Stimulated activated CD4-positive, alpha-beta T cell treated with anti-CD3 and anti-CD28 coated beads, Interleukin-2, amount 100 ng/mL, for 24 hours (primary cell): Measurements from ENCODE around the gene TBC1D25.

Experiments used
- DNase-seq, 2 donors: peaks; one replicate each; pipeline ENCODE4 v3.0.0-alpha.2; 2020

TBC1D25 gene

GRCh38 chrX:48569958-48570357, 30.4 kb downstream of the TBC1D25 start:
- no peak for DNase-seq

GRCh38 chrX:48573690-48574269, 34.3 kb downstream of the TBC1D25 start:
- peak in 1 of 2 donors; percentile 21 for DNase-seq

- DNase-seq = peak; percentile 87 to 88
Observed at GRCh38 chrX:48574270-48575266, 35.1 kb downstream of the TBC1D25 start, which contains the start of gene RBM3. TSS of gene RBM3 (plus strand) at chrX:48574484. CDS start at chrX:48575181, 697 bp downstream.

- no peak for DNase-seq
Observed at GRCh38 chrX:48575642-48576041, 36.1 kb downstream of the TBC1D25 start.

- peak in 1 of 2 donors; percentile 10 for DNase-seq
Observed at GRCh38 chrX:48576108-48576507, 36.6 kb downstream of the TBC1D25 start.

- DNase-seq = no peak
Observed at GRCh38 chrX:48578661-48579128, 39.2 kb downstream of the TBC1D25 start.

- no peak for DNase-seq
Observed at GRCh38 chrX:48579259-48579658, 39.7 kb downstream of the TBC1D25 start.

- no peak for DNase-seq
Observed at GRCh38 chrX:48580662-48581061, 41.1 kb downstream of the TBC1D25 start.

- no peak for DNase-seq
Observed at GRCh38 chrX:48584698-48585097, 45.2 kb downstream of the TBC1D25 start.

GRCh38 chrX:48589482-48590162, 50.1 kb downstream of the TBC1D25 start:
- no peak for DNase-seq

GRCh38 chrX:48590203-48591103, 50.9 kb downstream of the TBC1D25 start:
- DNase-seq = no peak

- no peak for DNase-seq
Observed at GRCh38 chrX:48591255-48591791, 51.8 kb downstream of the TBC1D25 start.

- no peak for DNase-seq
Observed at GRCh38 chrX:48592971-48593370, 53.5 kb downstream of the TBC1D25 start.

GRCh38 chrX:48595929-48596328, 56.4 kb downstream of the TBC1D25 start:
- DNase-seq = no peak

GRCh38 chrX:48597353-48598264, 58.1 kb downstream of the TBC1D25 start, which contains the start of gene WDR13:
TSS of gene WDR13 (plus strand) at chrX:48597492. CDS start at chrX:48597997, 505 bp downstream.
- peak; percentile 87 to 88 for DNase-seq

- DNase-seq = no peak
Observed at GRCh38 chrX:48598614-48599013, 59.1 kb downstream of the TBC1D25 start.

GRCh38 chrX:48599341-48599740, 59.8 kb downstream of the TBC1D25 start:
- DNase-seq = no peak

- no peak for DNase-seq
Observed at GRCh38 chrX:48600226-48600625, 60.7 kb downstream of the TBC1D25 start.

GRCh38 chrX:48601741-48602394, 62.4 kb downstream of the TBC1D25 start:
- no peak for DNase-seq

GRCh38 chrX:48604701-48605100, 65.2 kb downstream of the TBC1D25 start:
- DNase-seq = no peak
